Measurements from ENCODE around the gene NFE2L2. TPM values are rescaled to one million over a fixed set of nuclear protein-coding genes. Genes with fewer than 3 reads are reported as not detected.

Gene NFE2L2
- total RNA-seq, 1 experiment from 2014 or later, result 24.2 TPM

DNA sequence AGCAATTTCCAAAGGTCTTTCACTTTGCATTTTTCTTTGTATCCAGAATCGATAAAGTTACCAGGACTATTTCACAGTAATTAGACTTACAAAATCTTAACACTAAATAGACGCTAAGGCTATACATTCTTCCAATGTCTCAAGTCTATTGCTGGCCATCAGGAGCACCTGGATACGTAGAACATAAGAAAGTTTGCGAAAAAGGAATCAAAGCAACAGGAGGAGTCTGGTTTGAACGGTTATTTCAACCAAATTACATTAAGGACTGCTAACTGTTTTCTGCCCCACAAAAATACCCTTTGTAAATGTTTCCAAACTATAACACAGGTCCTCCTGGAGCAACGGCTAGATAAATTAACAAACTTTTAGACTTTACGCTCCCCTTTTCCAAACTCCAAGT lies 53.4 kb downstream of the NFE2L2 start:
- no TSS peak for BruUV-seq (replicated peaks)
- H3K36me3 ChIP-seq (ENCODE audit: low read depth, low read length), result peaks cover 26% of the 10 kb centered on the region
- no peaks in the 10 kb centered on the region for H3K9me3 ChIP-seq (ENCODE audit: low read length)
- no peaks in the 10 kb centered on the region for H3F3A ChIP-seq (ENCODE audit: low read length, unreplicated experiment)
- ChIA-PET POLR2A (ENCODE audit: unreplicated experiment) (interaction anchor here (0.6 kb wide), 1 partner anchor 61 kb away, joined by 4 read pairs; no protein-coding TSS in a partner anchor), CTCF (no interaction called here)
- H3K4me2 ChIP-seq (ENCODE audit: low read length), result peak overlapping the region; percentile 86
- no peak for ATAC-seq
- peak overlapping the region; percentile 70 for H3K4me3 ChIP-seq (ENCODE audit: low read length)
- H4K20me1 ChIP-seq (ENCODE audit: low read length), result peaks cover 29% of the 10 kb centered on the region
- H2AFZ ChIP-seq (ENCODE audit: low read length), result no peak overlapping the region
- peaks cover 54% of the 10 kb centered on the region for H3K79me2 ChIP-seq (ENCODE audit: low read length)
- no peaks in the 10 kb centered on the region for H3K9me2 ChIP-seq (replicated peaks; ENCODE audit: low read length)
- TF ChIP-seq EZH2phosphoT487 (IDR thresholded peaks at IDR 0.05; ENCODE audit: borderline replicate concordance, low read length), result no peak
- TF ChIP-seq EZH2 (IDR thresholded peaks at IDR 0.05; ENCODE audit: low read length, unreplicated experiment), result no peak
- TF ChIP-seq, protein P1, sequence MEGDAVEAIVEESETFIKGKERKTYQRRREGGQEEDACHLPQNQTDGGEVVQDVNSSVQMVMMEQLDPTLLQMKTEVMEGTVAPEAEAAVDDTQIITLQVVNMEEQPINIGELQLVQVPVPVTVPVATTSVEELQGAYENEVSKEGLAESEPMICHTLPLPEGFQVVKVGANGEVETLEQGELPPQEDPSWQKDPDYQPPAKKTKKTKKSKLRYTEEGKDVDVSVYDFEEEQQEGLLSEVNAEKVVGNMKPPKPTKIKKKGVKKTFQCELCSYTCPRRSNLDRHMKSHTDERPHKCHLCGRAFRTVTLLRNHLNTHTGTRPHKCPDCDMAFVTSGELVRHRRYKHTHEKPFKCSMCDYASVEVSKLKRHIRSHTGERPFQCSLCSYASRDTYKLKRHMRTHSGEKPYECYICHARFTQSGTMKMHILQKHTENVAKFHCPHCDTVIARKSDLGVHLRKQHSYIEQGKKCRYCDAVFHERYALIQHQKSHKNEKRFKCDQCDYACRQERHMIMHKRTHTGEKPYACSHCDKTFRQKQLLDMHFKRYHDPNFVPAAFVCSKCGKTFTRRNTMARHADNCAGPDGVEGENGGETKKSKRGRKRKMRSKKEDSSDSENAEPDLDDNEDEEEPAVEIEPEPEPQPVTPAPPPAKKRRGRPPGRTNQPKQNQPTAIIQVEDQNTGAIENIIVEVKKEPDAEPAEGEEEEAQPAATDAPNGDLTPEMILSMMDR (conservative IDR thresholded peaks at IDR 0.05; ENCODE audit: low read depth, low read length), result no peak
- no peaks in the 10 kb centered on the region for H3K27me3 ChIP-seq (ENCODE audit: low read length)
- DNase-seq, result no peak
- peak overlapping the region; percentile 88 for H3K27ac ChIP-seq (ENCODE audit: low read length)
- peak overlapping the region; percentile 97 for H3K9ac ChIP-seq (ENCODE audit: low read length)
- H3K4me1 ChIP-seq (ENCODE audit: insufficient read depth, low read length), result peaks cover 16% of the 10 kb centered on the region
- intact Hi-C loops (cut with micrococcal nuclease), result loop anchor here (5.0 kb wide), 1 partner anchor 121 kb away; no protein-coding TSS in a partner anchor

DNA sequence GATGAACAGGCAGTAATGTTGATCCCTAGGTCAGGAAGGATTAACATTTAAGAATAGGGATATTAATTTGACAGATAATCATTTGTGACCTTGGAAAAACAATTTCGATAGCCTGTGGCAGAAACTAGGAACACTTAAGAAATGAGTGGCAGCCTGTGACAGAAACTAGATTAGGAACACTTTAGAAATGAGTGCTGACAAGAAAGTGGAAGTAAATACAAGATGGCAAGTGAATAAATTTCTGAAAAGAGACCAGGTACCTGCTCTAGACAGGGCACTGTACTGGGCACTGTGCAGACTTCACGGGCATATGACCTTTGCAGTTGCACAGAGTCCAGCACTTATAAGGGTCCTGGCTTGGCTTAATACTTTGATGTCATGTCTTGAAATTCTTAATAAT lies 57.4 kb downstream of the NFE2L2 start:
- ChIA-PET CTCF (no interaction called here), POLR2A (ENCODE audit: unreplicated experiment) (no interaction called here)
- Histone ChIP-seq H2AFZ (ENCODE audit: low read length) (no peak overlapping the region), H3K36me3 (ENCODE audit: low read depth, low read length) (no peaks in the 10 kb centered on the region), H3K9ac (ENCODE audit: low read length) (no peak overlapping the region), H3K27me3 (ENCODE audit: low read length) (no peaks in the 10 kb centered on the region), H3K4me1 (ENCODE audit: insufficient read depth, low read length) (peaks cover 7% of the 10 kb centered on the region; the same call in 1 of the 2 replicates), H3F3A (ENCODE audit: low read length, unreplicated experiment) (no peaks in the 10 kb centered on the region), H3K79me2 (ENCODE audit: low read length) (peaks cover 17% of the 10 kb centered on the region), H3K9me2 (replicated peaks; ENCODE audit: low read length) (no peaks in the 10 kb centered on the region), H3K4me2 (ENCODE audit: low read length) (no peak overlapping the region), H3K4me3 (ENCODE audit: low read length) (no peak overlapping the region), H4K20me1 (ENCODE audit: low read length) (no peaks in the 10 kb centered on the region), H3K9me3 (ENCODE audit: low read length) (no peaks in the 10 kb centered on the region), H3K27ac (ENCODE audit: low read length) (no peak overlapping the region)
- BruUV-seq (replicated peaks), result no TSS peak
- DNase-seq (no peak), ATAC-seq (no peak)
- TF ChIP-seq EZH2 (IDR thresholded peaks at IDR 0.05; ENCODE audit: low read length, unreplicated experiment), result no peak
- TF ChIP-seq, protein P1 (conservative IDR thresholded peaks at IDR 0.05; ENCODE audit: low read depth, low read length), result no peak
- no peak for TF ChIP-seq EZH2phosphoT487 (IDR thresholded peaks at IDR 0.05; ENCODE audit: borderline replicate concordance, low read length)
- intact Hi-C loops (cut with micrococcal nuclease), result no loop called here

DNA sequence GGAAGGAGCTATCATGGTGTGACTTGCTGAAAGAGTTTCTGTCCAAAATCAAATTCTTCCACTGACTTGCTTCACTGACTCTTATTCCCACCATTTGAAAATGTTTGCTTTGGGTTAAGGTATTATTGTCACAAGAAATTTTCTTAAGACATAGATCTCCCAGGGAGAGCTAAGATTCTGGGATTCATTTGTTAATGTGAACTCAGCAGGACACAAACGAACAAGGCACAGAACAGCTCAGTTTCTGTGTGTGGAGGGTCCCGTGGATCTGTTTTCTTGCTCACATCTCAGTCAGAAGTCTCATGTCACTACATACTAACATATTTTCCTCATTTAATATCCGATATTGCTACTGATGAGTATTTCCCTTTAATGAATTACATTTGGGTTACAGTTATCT lies 60.1 kb downstream of the NFE2L2 start:
- DNase-seq (no peak), ATAC-seq (no peak)
- Histone ChIP-seq H3K36me3 (ENCODE audit: low read depth, low read length) (no peaks in the 10 kb centered on the region), H3K27ac (ENCODE audit: low read length) (no peak overlapping the region), H3K4me2 (ENCODE audit: low read length) (no peak overlapping the region), H3K27me3 (ENCODE audit: low read length) (no peaks in the 10 kb centered on the region), H3K79me2 (ENCODE audit: low read length) (no peaks in the 10 kb centered on the region), H3K4me1 (ENCODE audit: insufficient read depth, low read length) (no peaks in the 10 kb centered on the region), H3K9me3 (ENCODE audit: low read length) (no peaks in the 10 kb centered on the region), H3F3A (ENCODE audit: low read length, unreplicated experiment) (no peaks in the 10 kb centered on the region), H3K4me3 (ENCODE audit: low read length) (no peak overlapping the region), H3K9ac (ENCODE audit: low read length) (no peak overlapping the region), H2AFZ (ENCODE audit: low read length) (no peak overlapping the region), H3K9me2 (replicated peaks; ENCODE audit: low read length) (no peaks in the 10 kb centered on the region), H4K20me1 (ENCODE audit: low read length) (no peaks in the 10 kb centered on the region)
- intact Hi-C loops (cut with micrococcal nuclease), result no loop called here
- POLR2A ChIA-PET (ENCODE audit: unreplicated experiment), result no interaction called here
- no TSS peak for BruUV-seq (replicated peaks)
- CTCF ChIA-PET, result no interaction called here
- no peak for TF ChIP-seq EZH2 (IDR thresholded peaks at IDR 0.05; ENCODE audit: low read length, unreplicated experiment)
- TF ChIP-seq EZH2phosphoT487 (IDR thresholded peaks at IDR 0.05; ENCODE audit: borderline replicate concordance, low read length), result no peak
- TF ChIP-seq, protein P1 (conservative IDR thresholded peaks at IDR 0.05; ENCODE audit: low read depth, low read length), result no peak

Measured in PC-3 (cell line).